CD4-positive, alpha-beta T cell treated with Interleukin-17A for 4 hours (primary cell): ENCODE measurements around the gene DCUN1D2.
"Not testable (repeated sequence)": the region's sequence is repeated elsewhere in the genome, so short reads cannot be mapped to it uniquely, and the experiment has no call there.

Experiments
- DNase-seq: peaks from one replicate; pipeline ENCODE4 v3.0.0-alpha.2; 2020; ENCODE audit warnings: mixed read lengths

Gene DCUN1D2

GRCh38 chr13:113442354-113442984, 48.0 kb downstream of the DCUN1D2 start:
- DNase-seq, result no peak

DNA sequence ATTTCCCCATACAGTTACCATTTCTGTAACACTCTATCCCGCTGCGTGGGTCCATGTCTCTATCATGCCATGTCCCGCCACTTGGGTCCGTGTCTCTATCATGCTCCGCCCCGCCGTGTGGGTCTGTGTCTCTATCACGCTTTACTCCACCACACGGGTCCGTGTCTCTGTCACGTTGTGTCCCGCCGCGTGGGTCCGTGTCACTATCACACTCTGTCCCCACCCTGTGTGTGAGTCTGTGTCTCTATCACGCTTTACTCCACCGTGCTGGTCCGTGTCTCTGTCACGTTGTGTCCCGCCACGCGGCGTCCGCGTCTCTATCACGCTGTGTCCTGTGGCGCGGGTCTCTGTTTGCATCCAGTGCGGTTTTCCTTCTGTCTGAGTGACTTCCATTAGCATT, 48.9 kb downstream of the DCUN1D2 start:
- DNase-seq, result no peak

DNA sequence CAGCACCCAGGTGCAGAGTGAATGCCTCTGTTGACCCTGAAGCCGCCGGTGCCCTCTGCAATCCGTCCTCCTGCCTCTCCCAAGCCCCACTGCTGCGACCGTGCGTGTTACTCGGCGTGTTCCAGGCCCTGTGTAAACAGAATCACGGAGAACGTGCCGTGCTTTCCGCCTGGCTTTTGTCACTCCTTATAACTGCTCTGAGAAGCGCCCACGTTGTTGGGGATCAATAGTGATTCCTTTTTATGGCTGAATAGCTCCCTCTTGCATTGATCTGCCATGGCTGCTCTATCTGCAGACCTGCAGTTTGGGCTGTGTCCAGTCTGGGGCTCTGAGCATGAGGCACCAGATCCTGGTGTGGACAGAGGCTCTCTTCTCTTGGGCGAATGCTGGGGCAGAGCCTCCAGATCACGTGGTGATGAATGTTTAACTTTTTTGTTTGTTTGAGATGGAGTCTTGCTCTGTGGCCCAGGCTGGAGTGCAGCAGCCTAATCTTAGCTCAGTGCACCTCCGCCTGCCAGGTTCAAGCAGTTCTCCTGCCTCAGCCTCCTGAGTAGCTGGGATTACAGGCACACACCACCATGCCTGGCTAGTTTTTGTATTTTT, 53.0 kb downstream of the DCUN1D2 start:
- no peak for DNase-seq

- not testable (repeated sequence) for DNase-seq
Measured at GRCh38 chr13:113436866-113437265, 53.6 kb downstream of the DCUN1D2 start.

DNA sequence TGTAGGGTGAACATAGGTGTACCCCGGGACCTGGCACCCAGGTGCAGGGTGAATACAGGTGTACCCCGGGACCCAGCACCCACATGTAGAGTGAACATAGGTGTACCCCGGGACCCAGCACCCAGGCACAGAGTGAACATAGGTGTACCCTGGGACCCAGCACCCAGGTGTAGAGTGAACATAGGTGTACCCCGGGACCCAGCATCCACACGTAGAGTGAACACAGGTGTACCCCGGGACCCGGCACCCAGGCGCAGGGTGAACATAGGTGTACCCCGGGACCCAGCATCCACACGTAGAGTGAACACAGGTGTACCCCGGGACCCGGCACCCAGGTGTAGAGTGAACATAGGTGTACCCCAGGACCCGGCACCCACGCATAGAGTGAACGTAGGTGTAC, 54.6 kb downstream of the DCUN1D2 start:
- DNase-seq, result not testable (repeated sequence)

- DNase-seq, result no peak
Measured at GRCh38 chr13:113433391-113433916, 57.1 kb downstream of the DCUN1D2 start.

- DNase-seq, result no peak
Measured at GRCh38 chr13:113432506-113433270, 57.8 kb downstream of the DCUN1D2 start.

DNA sequence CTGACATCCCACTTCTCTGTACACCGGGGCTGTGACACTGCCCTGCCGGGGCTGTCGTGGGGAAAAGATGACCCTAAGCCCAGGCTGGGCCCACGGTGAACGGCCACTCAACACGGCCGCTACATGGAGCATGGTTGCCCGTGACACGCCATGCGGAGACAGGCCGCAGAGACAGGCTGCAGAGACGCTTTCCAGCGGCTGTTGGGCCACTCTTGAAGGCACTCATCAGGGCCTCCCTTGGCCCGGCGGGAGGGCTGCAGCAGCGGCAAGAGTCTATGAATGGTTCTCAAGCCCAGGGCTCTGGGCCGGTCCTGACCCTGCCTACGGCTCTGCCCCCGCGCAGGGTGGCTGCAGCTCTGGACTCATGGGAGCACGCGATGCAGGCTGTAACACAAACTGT, 59.3 kb downstream of the DCUN1D2 start:
- DNase-seq, result no peak

- no peak for DNase-seq
Measured at GRCh38 chr13:113430378-113431110, 60.0 kb downstream of the DCUN1D2 start.

DNA sequence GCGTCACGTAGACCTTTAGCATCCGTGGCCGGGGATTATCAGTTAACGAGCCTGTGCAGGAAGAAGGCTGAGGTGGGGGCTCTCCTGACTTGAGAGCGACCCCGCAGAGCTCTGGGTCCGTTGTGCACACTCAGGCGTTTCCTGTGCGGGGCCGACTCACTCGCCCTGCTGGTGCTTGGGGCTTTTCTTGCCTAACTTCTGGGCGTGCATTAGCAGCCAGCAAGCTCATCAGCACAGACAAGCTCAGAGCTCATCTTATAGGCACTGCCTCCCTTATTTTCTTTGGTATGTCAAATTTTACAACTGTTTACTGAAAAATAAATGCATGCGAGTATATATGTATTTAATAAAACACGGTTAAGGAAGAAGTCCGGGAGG, 60.9 kb downstream of the DCUN1D2 start:
- no peak for DNase-seq

DNA sequence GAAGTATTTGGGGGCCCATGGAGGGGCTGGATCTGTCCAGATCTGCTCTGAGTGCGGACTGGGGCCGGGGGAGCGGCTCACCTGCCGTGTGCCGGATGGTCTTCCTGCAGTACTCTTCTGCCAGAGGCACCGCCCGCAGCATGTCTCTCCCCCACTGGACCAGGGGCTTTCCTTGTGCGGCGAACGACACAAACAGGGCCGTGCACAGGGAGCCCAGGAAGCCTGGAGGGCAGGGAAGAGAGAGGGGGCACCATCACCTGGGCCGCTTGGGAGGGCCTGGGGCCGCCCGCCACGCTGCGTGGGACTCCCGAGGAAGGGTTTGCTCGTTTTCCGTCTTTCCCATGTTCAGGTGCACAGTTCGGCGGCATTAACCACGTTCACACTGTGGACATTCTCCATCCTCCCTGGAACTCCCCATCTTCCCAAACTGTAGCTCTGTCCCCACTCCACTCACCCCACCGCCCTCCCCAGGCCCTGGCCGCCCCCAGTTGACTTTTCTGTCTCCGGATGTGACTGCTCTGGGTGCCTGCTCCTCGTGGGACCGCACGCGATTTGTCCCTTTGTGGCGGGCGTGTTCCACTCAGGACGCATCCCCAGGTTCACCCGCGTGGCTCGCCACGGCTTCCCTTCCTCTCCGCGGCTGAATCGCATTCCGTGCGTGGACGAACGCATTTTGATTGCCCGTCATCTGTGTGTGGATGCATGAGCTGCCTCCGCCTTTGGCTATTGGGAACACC, 61.5 kb downstream of the DCUN1D2 start:
- no peak for DNase-seq

- no peak for DNase-seq
Measured at GRCh38 chr13:113428469-113428865, 62.0 kb downstream of the DCUN1D2 start.

GRCh38 chr13:113427562-113428468, 62.7 kb downstream of the DCUN1D2 start:
- DNase-seq, result no peak

- DNase-seq, result no peak
Measured at GRCh38 chr13:113426591-113426986, 63.9 kb downstream of the DCUN1D2 start.

DNA sequence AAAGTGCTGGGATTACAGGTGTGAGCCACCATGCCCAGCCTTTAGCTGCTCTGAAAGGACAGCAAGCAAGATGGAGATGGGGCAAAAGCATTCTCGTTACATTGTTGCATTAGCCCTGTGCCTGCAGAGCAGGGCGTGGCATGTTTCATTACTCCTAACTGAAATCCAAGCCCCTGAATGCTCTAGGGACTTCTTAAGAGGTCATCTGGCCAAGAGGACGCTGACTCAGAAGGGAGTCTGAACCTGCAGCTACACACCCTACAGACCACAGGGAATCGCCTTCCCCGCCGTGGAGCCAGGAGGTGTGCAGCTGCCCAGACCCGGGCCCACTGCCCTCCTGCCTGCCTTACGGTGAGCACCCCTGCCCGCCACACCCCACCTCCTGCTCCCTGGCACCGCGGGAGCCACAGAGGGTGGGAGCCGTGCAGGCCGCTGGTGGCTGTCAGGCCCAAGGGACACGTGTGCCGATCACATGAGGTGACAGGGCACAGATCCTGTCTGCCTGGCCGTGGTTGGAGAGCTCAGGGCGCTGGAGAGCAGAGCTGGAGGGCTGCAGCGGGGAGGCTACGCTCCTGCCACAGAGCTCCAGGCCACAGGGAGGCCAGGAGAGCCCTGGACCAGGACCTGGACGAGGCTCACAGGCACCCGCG, 64.4 kb downstream of the DCUN1D2 start:
- DNase-seq, result no peak

DNA sequence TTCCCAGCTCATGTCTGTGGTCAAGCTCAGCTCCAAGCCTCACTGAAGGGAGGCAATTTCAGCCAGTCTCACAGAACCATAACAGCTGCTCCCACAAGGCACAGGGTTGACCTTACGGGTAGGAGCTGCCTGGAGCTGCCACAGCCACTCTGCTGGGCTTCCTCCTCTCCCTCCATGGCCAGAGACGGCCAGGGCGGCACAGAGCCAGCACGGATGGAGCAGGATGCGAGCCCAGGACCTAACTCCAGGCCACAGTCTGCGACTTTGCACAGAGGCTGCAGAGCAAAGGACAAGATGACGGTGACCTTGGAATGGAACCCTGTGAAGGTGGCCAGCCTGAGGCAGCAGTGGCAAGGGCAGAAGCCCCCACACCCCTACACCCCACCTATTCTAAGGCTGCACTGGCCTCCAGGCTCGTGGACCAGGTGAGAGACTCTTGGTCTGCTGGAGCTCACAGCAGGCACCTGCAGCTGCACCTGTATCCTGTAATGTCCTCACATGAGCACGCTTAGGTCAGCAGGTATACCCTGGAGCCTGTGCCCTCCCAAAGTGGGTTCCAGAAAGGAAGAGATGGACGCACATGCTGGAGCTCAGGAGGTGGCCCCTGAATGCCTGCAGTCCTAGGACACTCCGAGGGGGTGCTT, 66.9 kb downstream of the DCUN1D2 start:
- no peak for DNase-seq

GRCh38 chr13:113422807-113423519, 67.5 kb downstream of the DCUN1D2 start:
- DNase-seq, result no peak

GRCh38 chr13:113421673-113422270, 68.7 kb downstream of the DCUN1D2 start:
- no peak for DNase-seq
